HCEC 1CT (cell line): ENCODE results near the gene ROBO3.

Experiments used
- DNase-seq: peaks from one replicate; pipeline ENCODE4 v3.0.0-alpha.2; 2017

Gene ROBO3

GRCh38 chr11:124876818-124877630, 11.8 kb downstream of the ROBO3 start:
- DNase-seq, result no peak

GRCh38 chr11:124877631-124877909, 12.3 kb downstream of the ROBO3 start:
- no peak for DNase-seq

- DNase-seq, result peak; percentile 0
Measured at GRCh38 chr11:124877910-124878758, 12.9 kb downstream of the ROBO3 start.

- DNase-seq, result peak; percentile 0
Measured at GRCh38 chr11:124878759-124879492, 13.7 kb downstream of the ROBO3 start.

GRCh38 chr11:124879493-124880289, 14.5 kb downstream of the ROBO3 start:
- DNase-seq, result no peak

- DNase-seq, result no peak
Measured at GRCh38 chr11:124880290-124880611, 15.0 kb downstream of the ROBO3 start.

- DNase-seq, result no peak
Measured at GRCh38 chr11:124880958-124881357, 15.7 kb downstream of the ROBO3 start.

GRCh38 chr11:124882339-124883071, 17.3 kb downstream of the ROBO3 start:
- no peak for DNase-seq

- DNase-seq, result no peak
Measured at GRCh38 chr11:124884340-124884739, 19.1 kb downstream of the ROBO3 start.

- DNase-seq, result no peak
Measured at GRCh38 chr11:124884869-124885479, 19.7 kb downstream of the ROBO3 start.

GRCh38 chr11:124886476-124886875, 21.2 kb downstream of the ROBO3 start:
- no peak for DNase-seq

GRCh38 chr11:124886978-124887666, 21.9 kb downstream of the ROBO3 start:
- no peak for DNase-seq

GRCh38 chr11:124887667-124888013, 22.4 kb downstream of the ROBO3 start:
- no peak for DNase-seq

GRCh38 chr11:124889191-124890091, 24.2 kb downstream of the ROBO3 start:
- no peak for DNase-seq

GRCh38 chr11:124890151-124890550, 24.9 kb downstream of the ROBO3 start:
- no peak for DNase-seq

GRCh38 chr11:124890683-124891372, 25.6 kb downstream of the ROBO3 start:
- no peak for DNase-seq

GRCh38 chr11:124891373-124891861, 26.2 kb downstream of the ROBO3 start:
- no peak for DNase-seq

GRCh38 chr11:124892146-124892545, 26.9 kb downstream of the ROBO3 start:
- no peak for DNase-seq

GRCh38 chr11:124892750-124893454, 27.7 kb downstream of the ROBO3 start:
- DNase-seq, result no peak
